Activated CD4-positive, alpha-beta memory T cell treated with anti-CD3 and anti-CD28 coated beads, Interleukin-2, amount 10 ng/mL, durations not matched to agents 7 days and 5 days (primary cell): ENCODE measurements around the gene HIVEP3. TPM values are rescaled to one million over a fixed set of nuclear protein-coding genes. Genes with fewer than 3 reads are reported as not detected.

Source experiments
- CTCF ChIA-PET: fragments of 350-600 bp; sonication (Branson Sonifier 250); formaldehyde crosslinking; loops from one replicate; lab custom pipeline; 2021; ENCODE audit warnings: antibody characterized with exemption, inconsistent platforms; lab: Charles Lee
- POLR2A ChIA-PET: fragments of 350-600 bp; sonication (Branson Sonifier 250); formaldehyde crosslinking; loops from one replicate; lab custom pipeline; 2021; ENCODE audit warnings: antibody characterized with exemption; lab: Charles Lee
- DNase-seq: peaks from one replicate; pipeline ENCODE4 v3.0.0-alpha.2; 2020
- H3K27ac Mint-ChIP-seq: one replicate; pipeline ENCODE4 v1.8.0; 2021; ENCODE audit warnings: mild to moderate bottlenecking, mixed read lengths
- H3K27me3 Mint-ChIP-seq: one replicate; pipeline ENCODE4 v1.8.0; 2021; ENCODE audit warnings: mixed read lengths
- H3K36me3 Mint-ChIP-seq: one replicate; pipeline ENCODE4 v1.8.0; 2021; ENCODE audit warnings: low read depth, mixed read lengths
- H3K4me1 Mint-ChIP-seq: one replicate; pipeline ENCODE4 v1.8.0; 2021; ENCODE audit warnings: mixed read lengths
- H3K4me3 Mint-ChIP-seq: one replicate; pipeline ENCODE4 v1.8.0; 2021; ENCODE audit warnings: mild to moderate bottlenecking, mixed read lengths
- H3K9me3 Mint-ChIP-seq: one replicate; pipeline ENCODE4 v1.8.0; 2021; ENCODE audit warnings: mixed read lengths
- total RNA-seq, 2 experiments: library from RNA; stranded (reverse); gene quantifications; one replicate each; pipeline ENCODE4 v1.2.3, GENCODE V29; 2021

HIVEP3 gene
- total RNA-seq, 2 experiments from 2014 or later, result 27.8 to 28.8 TPM

DNA sequence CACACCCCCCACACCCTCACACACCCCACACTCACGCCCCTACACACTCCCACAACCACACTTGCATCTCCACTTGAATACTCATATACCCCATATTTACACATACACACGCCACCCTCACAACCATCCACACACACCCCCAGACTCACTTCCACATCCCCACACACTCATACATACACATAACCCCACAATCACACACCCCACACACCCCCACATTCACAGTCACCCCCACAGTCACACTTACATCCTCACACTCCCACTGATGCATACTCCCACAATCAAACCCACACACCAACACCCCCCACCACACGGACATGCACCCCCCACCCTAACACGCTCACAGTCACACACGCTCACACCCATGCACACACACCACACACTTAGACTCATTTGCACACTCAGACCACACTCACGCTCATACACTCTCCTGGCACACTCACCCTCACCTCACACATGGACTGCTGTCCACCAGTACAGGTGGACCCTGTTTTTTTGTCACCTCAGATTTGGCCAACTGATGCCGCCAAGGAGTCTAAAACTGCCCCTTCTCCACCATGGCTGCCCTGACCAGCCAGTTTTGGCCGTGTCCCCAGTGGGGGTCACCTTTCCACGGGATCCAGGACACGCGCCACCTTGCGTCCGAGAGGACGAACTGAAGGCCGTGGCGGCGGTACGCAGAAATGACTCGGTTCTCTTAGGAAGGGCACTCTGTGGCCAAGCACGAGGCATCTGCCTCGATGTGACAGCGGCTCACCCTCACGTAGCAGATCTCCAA is 388.9 kb downstream of the HIVEP3 start:
- Mint-ChIP-seq H3K9me3 (peaks cover 9% of the 10 kb centered on the region), H3K27me3 (no peaks in the 10 kb centered on the region), H3K27ac (peak overlapping the region; percentile 53), H3K36me3 (peaks cover 24% of the 10 kb centered on the region), H3K4me3 (no peak overlapping the region), H3K4me1 (no peaks in the 10 kb centered on the region)
- ChIA-PET POLR2A (no interaction called here), CTCF (no interaction called here)
- DNase-seq, result no peak

DNA sequence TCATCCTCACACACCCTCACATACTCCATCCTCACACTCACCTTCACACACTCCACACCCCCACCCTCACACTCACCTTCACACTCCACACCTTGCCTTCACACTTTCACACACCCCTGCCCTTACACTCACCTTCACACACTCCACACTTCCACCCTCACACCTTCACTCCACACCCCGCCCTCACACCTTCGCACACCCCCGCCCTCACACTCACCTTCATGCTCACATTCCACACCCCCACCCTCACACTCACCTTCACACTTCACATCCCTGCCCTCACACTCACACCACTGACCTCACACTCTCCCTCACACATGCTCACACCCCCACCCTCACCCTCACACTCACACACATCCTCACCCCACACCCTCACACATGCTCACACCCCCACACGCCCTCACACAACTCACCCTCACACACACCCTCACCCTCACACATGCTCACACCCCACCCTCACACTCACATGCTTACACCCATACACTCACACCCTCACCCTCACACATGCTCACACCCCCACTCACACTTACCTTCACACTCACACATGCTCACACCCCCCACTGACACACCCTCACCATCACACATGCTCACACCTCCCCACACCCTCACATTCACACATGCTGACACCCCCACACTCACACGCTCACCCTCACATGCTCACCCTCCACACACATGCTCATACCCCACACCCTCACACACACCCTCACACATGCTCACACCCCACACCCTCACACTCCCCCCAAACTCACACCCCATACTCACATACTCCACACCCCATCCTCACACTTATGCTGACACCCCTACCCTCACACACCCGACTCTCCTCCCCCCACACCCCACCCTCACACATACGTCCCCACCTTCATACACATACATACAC is 389.8 kb downstream of the HIVEP3 start:
- CTCF ChIA-PET, result no interaction called here
- H3K4me3 Mint-ChIP-seq, result no peak overlapping the region
- DNase-seq, result no peak
- POLR2A ChIA-PET, result no interaction called here
- no peaks in the 10 kb centered on the region for H3K4me1 Mint-ChIP-seq
- peaks cover 9% of the 10 kb centered on the region for H3K9me3 Mint-ChIP-seq
- H3K36me3 Mint-ChIP-seq, result peaks cover 24% of the 10 kb centered on the region
- no peaks in the 10 kb centered on the region for H3K27me3 Mint-ChIP-seq
- no peak overlapping the region for H3K27ac Mint-ChIP-seq

DNA sequence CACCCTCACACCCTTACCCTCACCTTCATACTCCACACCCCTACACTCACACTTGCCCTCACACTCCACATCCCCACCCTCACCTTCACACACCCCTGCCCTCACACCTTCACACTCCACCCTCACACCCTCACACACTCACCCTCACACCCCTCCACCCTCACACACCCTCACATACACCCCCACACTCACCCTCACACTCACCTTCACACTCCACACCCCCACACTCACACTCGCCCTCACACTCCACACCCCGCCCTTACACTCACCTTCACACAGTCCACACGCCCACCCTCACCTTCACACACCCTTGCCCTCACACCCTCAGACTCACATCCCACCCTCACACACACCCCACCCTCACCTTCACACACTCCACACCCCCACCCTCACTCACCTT is 390.6 kb downstream of the HIVEP3 start:
- POLR2A ChIA-PET, result no interaction called here
- peaks cover 9% of the 10 kb centered on the region for H3K9me3 Mint-ChIP-seq
- H3K36me3 Mint-ChIP-seq, result peaks cover 22% of the 10 kb centered on the region
- no peak overlapping the region for H3K27ac Mint-ChIP-seq
- no peak overlapping the region for H3K4me3 Mint-ChIP-seq
- no peak for DNase-seq
- no peaks in the 10 kb centered on the region for H3K27me3 Mint-ChIP-seq
- no peaks in the 10 kb centered on the region for H3K4me1 Mint-ChIP-seq
- CTCF ChIA-PET, result no interaction called here

DNA sequence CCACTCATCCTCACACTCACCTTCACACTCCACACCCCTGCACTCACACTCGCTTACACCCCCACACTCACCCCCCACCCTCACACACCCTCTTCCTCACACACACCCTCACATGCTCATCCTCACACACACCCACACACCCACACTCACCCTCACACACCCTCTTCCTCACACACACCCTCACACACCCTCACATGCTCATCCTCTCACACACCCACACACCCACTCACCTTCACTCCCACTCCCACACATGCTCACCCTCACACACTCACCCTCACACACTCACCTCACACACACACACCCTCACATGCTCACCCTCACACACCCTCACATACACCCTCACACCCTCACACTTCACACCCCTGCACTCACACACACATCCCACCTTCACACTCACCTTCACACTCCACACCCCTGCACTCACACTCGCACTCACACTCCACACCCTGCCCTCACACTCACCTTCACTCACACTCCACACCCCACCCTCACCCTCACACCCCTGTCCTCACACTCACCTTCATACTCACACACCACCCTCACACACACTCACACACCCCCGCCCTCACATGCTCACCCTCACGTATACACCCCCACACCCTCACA is 391.7 kb downstream of the HIVEP3 start:
- ChIA-PET POLR2A (no interaction called here), CTCF (no interaction called here)
- H3K27ac Mint-ChIP-seq, result no peak overlapping the region
- H3K4me3 Mint-ChIP-seq, result no peak overlapping the region
- no peaks in the 10 kb centered on the region for H3K4me1 Mint-ChIP-seq
- H3K27me3 Mint-ChIP-seq, result no peaks in the 10 kb centered on the region
- H3K36me3 Mint-ChIP-seq, result peaks cover 25% of the 10 kb centered on the region
- no peak for DNase-seq
- H3K9me3 Mint-ChIP-seq, result peaks cover 9% of the 10 kb centered on the region

DNA sequence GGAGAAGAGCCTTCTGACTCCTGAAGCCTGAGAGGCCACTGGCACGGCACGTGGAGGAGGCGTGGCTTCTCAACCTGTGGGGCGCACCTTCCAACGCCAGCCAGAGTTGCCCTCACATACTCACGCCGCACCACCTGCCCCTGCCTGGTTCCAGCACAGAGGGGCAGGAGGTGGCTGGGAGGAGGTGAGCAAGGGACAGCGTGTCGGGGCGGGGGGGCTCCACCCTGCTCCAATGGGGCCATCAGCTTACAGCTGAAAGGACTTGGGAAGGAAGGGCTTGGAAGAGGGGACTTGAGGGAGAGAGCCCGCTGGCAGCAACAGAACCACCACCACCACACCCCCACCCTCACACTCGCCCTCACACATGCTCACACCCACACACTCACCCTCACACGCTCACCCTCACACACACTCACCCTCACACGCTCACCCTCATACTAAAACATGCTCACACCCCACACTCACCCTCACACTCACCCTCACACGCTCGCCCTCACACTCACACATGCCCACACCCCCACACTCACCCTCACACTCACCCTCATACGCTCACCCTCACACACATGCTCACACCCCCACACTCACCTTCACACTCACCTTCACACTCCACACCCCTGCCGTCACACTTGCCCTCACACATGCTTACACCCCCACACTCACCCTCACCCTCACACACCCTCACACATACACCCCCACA is 392.7 kb downstream of the HIVEP3 start:
- Mint-ChIP-seq H3K4me3 (no peak overlapping the region), H3K27ac (no peak overlapping the region), H3K4me1 (no peaks in the 10 kb centered on the region), H3K27me3 (no peaks in the 10 kb centered on the region), H3K36me3 (peaks cover 22% of the 10 kb centered on the region), H3K9me3 (peaks cover 9% of the 10 kb centered on the region)
- ChIA-PET POLR2A (no interaction called here), CTCF (interaction anchor here (0.9 kb wide), 1 partner anchor 10 kb away, joined by 3 read pairs; no protein-coding TSS in a partner anchor)
- DNase-seq, result no peak

DNA sequence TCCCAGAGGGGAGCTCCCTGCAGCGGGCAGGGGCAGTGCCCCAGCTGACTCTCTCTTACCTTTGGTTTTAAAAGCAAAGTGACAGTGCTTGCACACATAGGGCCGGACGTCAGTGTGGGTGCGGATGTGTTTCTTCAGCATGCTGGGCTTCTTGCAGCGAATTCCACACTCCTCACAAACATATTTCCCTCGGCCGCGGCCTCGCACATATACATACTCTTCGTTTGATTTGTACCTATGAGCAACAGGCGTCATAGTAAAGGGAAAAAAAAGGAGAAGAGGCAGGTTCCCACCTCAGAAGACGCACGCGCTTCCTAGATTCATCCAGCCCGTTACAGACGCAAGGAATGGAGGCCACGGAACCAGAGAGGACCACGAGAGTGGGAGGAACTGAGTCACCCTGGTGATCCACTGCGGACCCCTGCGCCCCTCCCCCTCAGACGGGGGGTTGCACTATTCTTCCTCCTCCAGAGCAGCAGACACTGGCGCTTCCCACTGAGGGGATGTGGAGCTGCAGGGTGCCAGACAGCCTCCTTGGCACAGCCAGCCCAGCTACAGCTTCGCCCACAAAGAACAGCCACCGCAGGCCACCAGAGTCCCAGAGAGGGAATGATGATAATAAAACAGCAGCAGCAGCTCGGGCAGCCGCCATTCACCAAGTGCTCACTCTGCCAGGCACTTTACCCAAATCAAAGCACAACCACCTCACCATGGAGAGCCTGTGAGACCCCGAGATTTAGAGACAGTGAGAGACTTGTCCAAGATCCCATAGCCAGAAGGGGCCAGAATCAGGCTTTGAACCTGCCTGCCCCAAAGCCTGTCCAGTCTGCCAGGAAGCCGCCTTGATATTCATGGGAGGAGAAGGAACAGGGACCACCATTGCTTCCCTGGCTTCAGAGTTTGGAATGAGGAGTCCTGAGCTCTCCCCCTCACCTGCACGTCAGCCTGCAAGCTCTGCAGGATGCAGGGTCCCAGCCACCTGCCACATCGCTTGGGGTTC is 393.7 kb downstream of the HIVEP3 start:
- Mint-ChIP-seq H3K4me3 (no peak overlapping the region), H3K27ac (no peak overlapping the region), H3K4me1 (no peaks in the 10 kb centered on the region), H3K36me3 (peaks cover 16% of the 10 kb centered on the region), H3K9me3 (peaks cover 5% of the 10 kb centered on the region), H3K27me3 (no peaks in the 10 kb centered on the region)
- POLR2A ChIA-PET, result no interaction called here
- no peak for DNase-seq
- CTCF ChIA-PET, result interaction anchor here (0.9 kb wide), 1 partner anchor 9 kb away, joined by 3 read pairs; no protein-coding TSS in a partner anchor

DNA sequence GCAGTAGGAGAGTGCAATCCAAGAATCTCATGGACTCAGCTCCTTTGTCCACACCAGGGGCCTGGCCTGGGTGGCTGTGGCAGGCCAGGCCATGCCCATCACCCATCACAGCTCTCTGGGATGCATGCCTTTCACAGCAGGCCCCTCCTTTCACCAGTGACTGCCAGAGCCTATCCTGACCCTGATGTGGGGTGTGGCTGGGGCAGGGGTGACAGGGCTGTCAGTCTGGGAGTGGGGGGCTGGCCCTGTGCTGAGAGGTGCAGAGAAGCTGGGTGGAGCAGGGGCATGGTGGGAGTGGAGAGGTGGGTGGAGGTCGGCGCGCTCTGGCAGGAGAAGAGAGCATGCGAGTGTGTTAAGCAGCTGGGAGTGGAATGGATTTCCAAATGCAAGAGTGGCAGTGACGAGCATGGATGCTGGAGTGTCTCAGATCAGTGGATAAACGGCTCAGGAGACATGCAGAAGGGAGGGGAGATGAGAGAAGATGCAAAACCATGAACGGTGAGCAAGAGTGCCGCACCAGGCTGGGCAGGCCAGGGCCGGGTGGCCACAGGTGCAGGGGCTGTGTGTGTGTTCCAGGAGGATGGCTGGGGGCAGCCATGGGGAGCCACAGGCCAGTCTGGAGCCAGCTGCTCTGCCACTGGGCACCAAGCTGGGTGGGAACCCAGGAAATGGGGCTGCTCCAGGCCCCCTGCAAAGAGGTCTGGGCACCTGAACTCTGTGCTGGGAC is 394.6 kb downstream of the HIVEP3 start:
- Mint-ChIP-seq H3K9me3 (no peaks in the 10 kb centered on the region), H3K36me3 (peaks cover 17% of the 10 kb centered on the region), H3K27me3 (no peaks in the 10 kb centered on the region), H3K4me1 (no peaks in the 10 kb centered on the region), H3K4me3 (no peak overlapping the region), H3K27ac (no peak overlapping the region)
- POLR2A ChIA-PET, result no interaction called here
- CTCF ChIA-PET, result no interaction called here
- DNase-seq, result no peak

DNA sequence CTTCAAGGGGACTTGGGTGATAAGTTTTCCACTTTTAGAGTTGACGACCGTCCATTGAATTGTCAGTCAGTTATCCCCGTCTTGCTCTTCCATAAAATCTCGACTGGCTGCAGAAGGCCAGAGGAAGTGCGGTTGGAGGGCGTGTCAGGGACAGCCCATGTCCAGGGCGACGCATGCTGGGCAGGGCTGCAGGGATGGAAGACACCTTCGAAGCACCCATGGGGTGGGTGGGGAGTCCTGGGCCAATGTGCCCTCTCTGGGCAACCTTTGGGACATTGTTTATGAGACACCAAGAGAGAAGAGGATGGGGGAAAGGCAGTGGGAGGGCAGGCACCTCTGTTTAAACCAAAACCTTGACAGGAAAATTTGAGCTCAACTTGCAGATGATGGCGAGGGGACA is 395.7 kb downstream of the HIVEP3 start:
- Mint-ChIP-seq H3K27ac (no peak overlapping the region), H3K4me3 (no peak overlapping the region), H3K9me3 (no peaks in the 10 kb centered on the region), H3K27me3 (no peaks in the 10 kb centered on the region), H3K4me1 (no peaks in the 10 kb centered on the region), H3K36me3 (peaks cover 18% of the 10 kb centered on the region)
- ChIA-PET POLR2A (no interaction called here), CTCF (no interaction called here)
- DNase-seq, result no peak

DNA sequence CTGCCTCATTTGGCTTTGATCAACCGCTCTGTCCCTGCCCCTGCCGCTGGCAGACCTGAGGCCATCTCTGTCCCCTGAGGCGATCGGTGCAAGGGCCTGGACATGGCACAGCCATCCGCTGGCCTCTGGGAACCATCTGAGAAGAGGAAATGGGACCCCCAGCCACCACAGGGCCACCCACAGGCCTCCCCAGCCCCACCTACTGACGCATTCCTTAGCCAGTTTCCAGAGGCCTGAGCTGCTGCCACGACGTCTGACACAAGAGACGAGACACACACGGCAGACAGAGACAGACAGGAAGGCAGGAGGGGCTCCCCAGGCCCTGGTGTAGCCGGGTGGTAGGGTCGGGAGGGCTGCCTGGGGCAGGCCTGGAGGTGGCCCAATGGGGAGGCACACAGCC is 397.0 kb downstream of the HIVEP3 start:
- Mint-ChIP-seq H3K9me3 (no peaks in the 10 kb centered on the region), H3K36me3 (peaks cover 20% of the 10 kb centered on the region), H3K4me3 (no peak overlapping the region), H3K4me1 (peaks cover under 1% of the 10 kb centered on the region), H3K27me3 (no peaks in the 10 kb centered on the region), H3K27ac (no peak overlapping the region)
- no peak for DNase-seq
- POLR2A ChIA-PET, result no interaction called here
- CTCF ChIA-PET, result no interaction called here

DNA sequence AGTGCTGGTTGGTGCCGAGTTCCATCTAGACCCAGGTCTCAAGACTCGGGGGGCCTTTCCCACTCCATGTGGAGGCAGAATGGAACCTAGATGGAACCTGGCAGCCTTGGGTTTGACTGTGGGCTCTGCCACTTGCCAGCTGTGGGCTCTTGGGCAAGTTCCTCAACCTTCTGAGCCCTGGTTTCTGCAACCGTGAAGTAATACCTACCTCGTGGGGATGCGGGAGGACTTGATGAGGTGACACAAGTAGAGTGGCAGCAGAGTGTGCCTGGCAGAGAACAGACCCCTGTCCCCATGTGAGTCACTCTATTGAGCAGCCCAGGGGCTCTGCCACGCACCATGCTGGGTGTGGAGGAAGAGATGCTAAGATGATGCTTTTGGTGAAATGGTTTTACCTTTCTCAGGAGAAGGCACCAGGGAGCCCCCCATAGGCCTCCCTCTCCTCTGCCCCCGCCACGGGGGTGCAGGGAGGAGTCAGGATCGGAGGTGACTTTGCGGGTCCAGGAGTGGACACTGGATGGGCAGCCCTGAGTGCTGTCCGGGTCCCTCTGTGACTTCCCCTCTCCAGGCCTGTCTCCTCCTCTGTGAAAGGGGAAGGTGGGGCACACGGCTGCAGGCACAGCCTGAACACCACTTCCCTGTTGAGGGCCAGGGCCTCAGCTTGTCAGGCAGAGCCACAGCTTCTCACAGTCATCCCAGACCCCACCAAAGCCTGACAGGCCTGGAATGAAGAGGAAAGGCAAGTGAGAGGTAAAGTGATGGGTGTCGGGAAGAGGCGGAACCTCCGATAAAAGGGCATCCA is 397.6 kb downstream of the HIVEP3 start:
- H3K4me1 Mint-ChIP-seq, result peaks cover 5% of the 10 kb centered on the region
- ChIA-PET CTCF (no interaction called here), POLR2A (no interaction called here)
- DNase-seq, result no peak
- H3K27ac Mint-ChIP-seq, result no peak overlapping the region
- no peak overlapping the region for H3K4me3 Mint-ChIP-seq
- peaks cover 19% of the 10 kb centered on the region for H3K36me3 Mint-ChIP-seq
- no peaks in the 10 kb centered on the region for H3K9me3 Mint-ChIP-seq
- H3K27me3 Mint-ChIP-seq, result no peaks in the 10 kb centered on the region

DNA sequence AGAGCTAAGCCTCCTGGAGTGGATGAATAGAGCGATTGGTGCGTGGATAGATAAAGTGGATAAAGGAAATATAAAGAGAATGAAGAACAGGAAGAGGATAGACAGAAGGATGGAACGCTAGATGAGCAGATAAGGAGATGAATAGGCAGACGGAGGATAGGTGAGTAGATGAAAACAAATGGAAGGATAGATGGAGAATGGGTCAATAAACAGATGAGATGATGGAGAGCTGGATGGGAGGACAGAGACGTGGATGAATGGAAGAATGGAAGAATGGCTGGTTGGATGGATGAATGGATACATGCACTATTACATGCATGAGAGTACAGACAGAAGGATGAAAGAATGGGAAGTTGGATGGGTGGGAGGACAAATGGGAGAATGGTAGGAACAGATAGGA is 399.1 kb downstream of the HIVEP3 start:
- Mint-ChIP-seq H3K27me3 (no peaks in the 10 kb centered on the region), H3K4me1 (peaks cover 5% of the 10 kb centered on the region), H3K4me3 (no peak overlapping the region), H3K9me3 (no peaks in the 10 kb centered on the region), H3K36me3 (peaks cover 18% of the 10 kb centered on the region), H3K27ac (no peak overlapping the region)
- ChIA-PET POLR2A (no interaction called here), CTCF (interaction anchor here (0.6 kb wide), 1 partner anchor 925 kb away, joined by 4 read pairs; no protein-coding TSS in a partner anchor)
- DNase-seq, result no peak
